ENCODE results near the gene TRAP1.

DNA sequence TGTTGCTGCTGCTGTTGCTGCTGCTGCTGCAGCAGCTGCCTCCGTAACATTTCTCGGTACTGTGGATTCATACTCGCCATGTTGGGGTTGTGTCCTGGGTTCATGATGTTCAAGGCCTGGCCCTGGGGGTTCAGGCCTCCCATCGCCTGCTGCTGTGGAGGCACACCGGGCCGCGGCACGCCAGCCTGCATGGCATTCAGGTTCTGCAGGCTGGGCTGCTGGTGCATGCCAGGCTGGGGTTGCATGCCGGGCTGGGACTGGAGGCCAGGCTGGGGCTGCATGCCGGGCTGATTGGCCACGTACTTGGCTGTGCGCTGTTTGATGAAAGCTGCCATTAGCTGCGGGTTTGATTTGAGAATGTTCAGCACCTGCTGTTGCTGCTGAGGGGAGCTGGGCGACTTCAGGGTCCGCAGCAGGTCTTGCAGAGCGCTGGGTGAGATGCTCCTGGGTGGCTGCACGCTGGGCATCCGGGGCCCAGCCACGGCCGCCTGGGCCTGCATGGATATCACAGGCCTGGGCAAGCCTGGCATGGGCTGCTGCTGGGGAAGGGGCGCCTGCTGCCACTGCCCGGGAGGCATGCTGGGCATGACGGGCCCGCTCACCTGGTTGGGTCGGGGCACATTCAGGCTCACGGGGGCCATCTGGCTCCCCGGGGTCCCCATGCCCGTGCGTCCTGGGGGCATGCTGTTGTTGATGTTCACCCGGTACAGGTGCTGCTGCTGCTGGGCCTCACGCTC, 11.3 kb upstream of the TRAP1 start:
- TF ChIP-seq, protein P1, sequence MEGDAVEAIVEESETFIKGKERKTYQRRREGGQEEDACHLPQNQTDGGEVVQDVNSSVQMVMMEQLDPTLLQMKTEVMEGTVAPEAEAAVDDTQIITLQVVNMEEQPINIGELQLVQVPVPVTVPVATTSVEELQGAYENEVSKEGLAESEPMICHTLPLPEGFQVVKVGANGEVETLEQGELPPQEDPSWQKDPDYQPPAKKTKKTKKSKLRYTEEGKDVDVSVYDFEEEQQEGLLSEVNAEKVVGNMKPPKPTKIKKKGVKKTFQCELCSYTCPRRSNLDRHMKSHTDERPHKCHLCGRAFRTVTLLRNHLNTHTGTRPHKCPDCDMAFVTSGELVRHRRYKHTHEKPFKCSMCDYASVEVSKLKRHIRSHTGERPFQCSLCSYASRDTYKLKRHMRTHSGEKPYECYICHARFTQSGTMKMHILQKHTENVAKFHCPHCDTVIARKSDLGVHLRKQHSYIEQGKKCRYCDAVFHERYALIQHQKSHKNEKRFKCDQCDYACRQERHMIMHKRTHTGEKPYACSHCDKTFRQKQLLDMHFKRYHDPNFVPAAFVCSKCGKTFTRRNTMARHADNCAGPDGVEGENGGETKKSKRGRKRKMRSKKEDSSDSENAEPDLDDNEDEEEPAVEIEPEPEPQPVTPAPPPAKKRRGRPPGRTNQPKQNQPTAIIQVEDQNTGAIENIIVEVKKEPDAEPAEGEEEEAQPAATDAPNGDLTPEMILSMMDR (IDR thresholded peaks at IDR 0.05; ENCODE audit: low read depth, low read length), result no peak
- TF ChIP-seq EZH2phosphoT487 (IDR thresholded peaks at IDR 0.05; ENCODE audit: low read depth), result no peak
